ENCODE data around the gene PSD4. TPM values are rescaled to one million over a fixed set of nuclear protein-coding genes. Genes with fewer than 3 reads are reported as not detected.

PSD4 gene
- polyA plus RNA-seq, 2 of the 4 experiments (the other 2 are of a cell fraction): 5.4 to 21.6 TPM

GRCh38 chr2:113209646-113210171 lies 35.9 kb downstream of the PSD4 start (continued):
- no peak for TF ChIP-seq BCL3 (IDR thresholded peaks at IDR 0.05)

GRCh38 chr2:113211226-113212105 lies 37.7 kb downstream of the PSD4 start:
- POLR2A ChIA-PET: interaction anchor here (0.6 to 1.6 kb wide), 2 partner anchors 29 to 72 kb away, joined by 3 to 10 read pairs; no protein-coding TSS in a partner anchor
- Histone ChIP-seq H3K4me2 (peak overlapping the region; percentile 76), H3K9me3 (no peaks in the 10 kb centered on the region), H3K4me1 (peaks cover 75% of the 10 kb centered on the region), H3K27ac (peak overlapping the region; percentile 96), H3K4me3 (peak overlapping the region; percentile 19; the same call in 2 of the 3 replicates)
- FAIRE-seq (no peak), ATAC-seq (peak; percentile 80 to 86), DNase-seq (ENCODE audit: low read depth in 1 of 2, low spot score in 1 of 2) (peak; percentile 77 to 95)
- CTCF ChIA-PET: interaction anchor here (0.7 to 4.8 kb wide), 15 partner anchors 8 to 179 kb away, joined by 3 to 35 read pairs (median 5); no protein-coding TSS in a partner anchor
- WGBS (ENCODE audit: missing lambda C conversion rate): 24% methylated on average over 12 of the region's 13 CpGs
- TF ChIP-seq KDM1A (IDR thresholded peaks at IDR 0.05; ENCODE audit: low read depth) (no peak), MAX (IDR thresholded peaks at IDR 0.05) (peak; percentile 73), GATA3 (IDR thresholded peaks at IDR 0.05; ENCODE audit: borderline replicate concordance) (peak; percentile 44; the same call in 1 of the 2 replicates), NR3C1 (IDR thresholded peaks at IDR 0.05) (no peak), POLR2AphosphoS2 (conservative IDR thresholded peaks at IDR 0.05; ENCODE audit: low read length) (no peak), RAD21 (conservative IDR thresholded peaks at IDR 0.05 in 1 of 2, IDR thresholded peaks at IDR 0.05 in 1 of 2) (0 out of 5 replicates have a peak, but pooled peaks have one; percentile 2 to 15), RCOR1 (IDR thresholded peaks at IDR 0.05; ENCODE audit: low read depth, low read length) (no peak), EHMT2 (IDR thresholded peaks at IDR 0.05; ENCODE audit: low read depth) (no peak), FOSL2 (IDR thresholded peaks at IDR 0.05) (no peak), FOSL2 (CRISPR knock-in tag; IDR thresholded peaks at IDR 0.05) (peak; percentile 42; the same call in 1 of the 2 replicates), PBX3 (IDR thresholded peaks at IDR 0.05) (0 out of 2 replicates have a peak, but pooled peaks have one; percentile 58), MYC (IDR thresholded peaks at IDR 0.05; ENCODE audit: borderline replicate concordance, low read length) (no peak), MAZ (IDR thresholded peaks at IDR 0.05; ENCODE audit: borderline replicate concordance, low read depth, low read length) (no peak), BHLHE40 (IDR thresholded peaks at IDR 0.05; ENCODE audit: low read depth, low read length) (no peak), POLR2A (IDR thresholded peaks at IDR 0.05; ENCODE audit: low read length) (no peak), RARB (CRISPR knock-in tag; IDR thresholded peaks at IDR 0.05) (peak; percentile 50; the same call in 1 of the 2 replicates), ATOH8 (CRISPR knock-in tag; IDR thresholded peaks at IDR 0.05; ENCODE audit: low read depth) (peak; percentile 72; the same call in 1 of the 2 replicates), HMGXB4 (CRISPR knock-in tag; IDR thresholded peaks at IDR 0.05; ENCODE audit: borderline replicate concordance) (peak; percentile 18; the same call in 1 of the 2 replicates), BCL3 (IDR thresholded peaks at IDR 0.05) (0 out of 3 replicates have a peak, but pooled peaks have one; percentile 52), E2F6 (IDR thresholded peaks at IDR 0.05; ENCODE audit: borderline replicate concordance, low read depth) (peak; percentile 68; the same call in 1 of the 2 replicates), HOXB13 (CRISPR knock-in tag; IDR thresholded peaks at IDR 0.05; ENCODE audit: low read depth) (peak; percentile 65; the same call in 1 of the 2 replicates), REST (IDR thresholded peaks at IDR 0.05) (no peak), EP300 (IDR thresholded peaks at IDR 0.05) (peak; percentile 17 to 28; a peak in 1 of 5 replicates), HEYL (CRISPR knock-in tag; IDR thresholded peaks at IDR 0.05) (0 out of 2 replicates have a peak, but pooled peaks have one; percentile 4)

Data from A549 (cell line).